ENCODE results near the gene AQR.
"Not testable (repeated sequence)": the region's sequence is repeated elsewhere in the genome, so short reads cannot be mapped to it uniquely, and the experiment has no call there.

AQR gene

DNA sequence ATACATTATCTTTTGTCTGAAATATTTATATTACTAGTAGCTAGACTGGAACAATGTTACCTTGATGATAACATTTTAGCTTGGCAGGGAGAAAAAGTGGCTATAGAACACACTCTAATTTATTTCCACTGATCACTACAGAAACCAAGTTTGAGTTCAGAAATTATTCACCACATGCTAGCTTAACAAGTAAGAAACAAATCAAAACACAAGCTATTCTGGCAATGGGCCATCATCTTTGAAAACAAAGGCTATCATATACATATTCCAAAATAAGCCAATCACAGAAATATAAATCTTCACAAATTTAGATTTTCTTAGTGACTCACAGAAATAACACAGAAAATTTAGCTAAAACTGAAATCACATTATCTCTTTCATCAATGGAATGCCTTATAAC lies 17.1 kb downstream of the AQR start:
- DNase-seq = no peak

DNA sequence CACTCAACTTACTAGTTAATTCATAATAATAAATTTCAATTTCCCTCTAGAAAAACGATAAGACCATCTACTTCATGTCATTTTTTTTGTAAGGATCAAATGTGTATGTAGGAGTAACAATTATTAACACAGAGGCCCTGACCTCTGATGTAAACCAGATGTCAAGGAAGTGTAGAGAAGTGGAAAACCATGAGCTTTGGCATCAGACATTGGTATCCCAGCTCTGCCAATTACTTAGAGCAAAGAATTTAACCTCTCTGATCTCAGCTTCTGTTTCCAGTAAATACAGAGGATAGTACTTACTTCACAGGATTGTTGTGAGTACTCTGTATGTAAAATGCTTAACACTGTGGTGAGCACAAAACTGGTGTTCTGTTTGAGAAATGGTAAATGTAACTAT lies 17.5 kb downstream of the AQR start:
- no peak for DNase-seq

DNA sequence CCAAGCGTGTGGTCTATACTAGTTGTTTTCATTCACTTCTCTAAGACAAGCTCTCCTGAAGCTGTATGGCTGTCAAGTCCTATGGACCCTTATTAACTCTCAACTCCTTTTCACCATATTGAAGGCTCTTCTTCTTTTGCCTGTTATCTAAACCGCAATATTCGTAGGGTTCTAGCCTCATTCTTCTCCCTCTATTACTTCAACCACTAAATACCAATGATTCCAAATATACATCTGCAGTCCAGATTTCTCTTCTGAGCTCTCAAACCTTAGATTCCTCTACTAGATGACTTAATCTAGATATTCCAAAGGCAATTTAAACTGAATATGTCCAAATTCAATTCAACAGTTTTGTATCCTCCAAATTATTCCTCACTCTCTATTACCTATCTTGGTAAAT lies 24.6 kb downstream of the AQR start:
- no peak for DNase-seq

DNA sequence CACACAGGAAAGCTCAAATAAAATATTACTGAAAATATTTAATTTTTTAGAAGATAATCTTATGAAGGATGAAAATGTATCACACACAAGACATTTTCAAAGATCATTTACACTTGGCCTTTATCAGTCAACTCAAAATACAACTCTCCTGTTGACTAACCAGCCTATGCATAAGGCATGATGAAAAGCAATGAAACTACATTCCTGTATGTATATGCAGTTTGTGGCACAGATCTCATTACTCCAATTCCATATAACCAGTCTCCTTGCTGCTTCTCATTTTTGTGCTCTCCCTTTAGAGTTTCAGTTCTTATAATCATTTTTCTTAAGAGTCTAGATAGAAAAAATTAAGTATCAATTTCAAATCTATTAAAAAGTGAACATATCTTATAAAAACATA lies 25.8 kb downstream of the AQR start:
- no peak for DNase-seq

DNA sequence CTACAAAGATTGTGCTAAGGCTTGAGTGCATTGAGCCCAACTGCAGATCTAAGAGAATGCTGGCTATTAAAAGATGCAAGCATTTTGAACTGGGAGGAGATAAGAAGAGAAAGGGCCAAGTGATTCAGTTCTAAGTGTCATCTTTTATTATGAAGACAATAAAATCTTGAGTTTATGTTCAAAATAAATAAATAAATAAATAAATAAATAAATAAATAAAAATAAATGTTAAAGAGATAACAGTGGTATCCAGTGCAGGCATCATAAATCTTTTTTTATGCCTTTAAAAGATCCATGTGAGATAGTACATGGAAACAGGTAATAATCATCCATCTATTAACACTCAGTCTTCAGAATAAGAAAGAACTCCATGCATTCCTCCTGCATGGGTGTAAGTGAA lies 26.3 kb downstream of the AQR start:
- not testable (repeated sequence) for DNase-seq

DNA sequence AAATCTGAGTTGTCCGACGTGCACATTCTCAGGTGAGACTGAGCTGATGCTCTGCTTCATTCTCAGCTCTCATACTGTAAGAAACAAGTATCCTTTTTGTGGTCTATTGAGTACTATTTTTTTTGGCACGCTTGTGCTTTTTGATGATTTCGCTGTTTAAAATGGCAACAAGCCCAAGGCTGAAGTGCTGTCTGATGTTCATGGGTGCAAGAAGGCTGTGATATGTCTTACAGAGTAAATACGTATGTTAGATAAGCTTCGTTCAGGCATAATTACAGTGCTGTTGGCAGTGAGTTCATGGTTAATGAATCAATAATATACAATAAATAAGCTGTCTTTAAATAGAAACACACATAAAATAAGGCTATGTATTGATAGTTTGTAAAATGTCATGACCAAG lies 27.2 kb downstream of the AQR start:
- no peak for DNase-seq

DNA sequence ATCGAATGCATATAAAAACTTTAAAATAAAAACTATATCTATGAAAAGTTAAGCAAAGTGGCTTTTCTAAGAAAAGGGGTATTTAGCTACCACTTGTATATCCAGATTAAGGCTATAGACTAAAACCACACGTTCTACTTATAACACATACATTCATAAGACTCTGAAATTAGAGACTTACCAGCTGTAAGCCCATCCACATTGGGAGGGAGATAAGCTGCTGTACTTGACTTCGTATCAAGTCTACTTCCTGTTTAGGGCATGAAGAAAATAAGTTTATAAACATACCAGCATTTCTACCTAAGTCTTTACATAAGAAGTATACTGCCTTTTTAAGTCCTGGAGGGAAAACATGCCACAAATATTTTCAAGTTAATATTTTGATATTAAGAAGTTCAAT lies 27.7 kb downstream of the AQR start:
- no peak for DNase-seq

DNA sequence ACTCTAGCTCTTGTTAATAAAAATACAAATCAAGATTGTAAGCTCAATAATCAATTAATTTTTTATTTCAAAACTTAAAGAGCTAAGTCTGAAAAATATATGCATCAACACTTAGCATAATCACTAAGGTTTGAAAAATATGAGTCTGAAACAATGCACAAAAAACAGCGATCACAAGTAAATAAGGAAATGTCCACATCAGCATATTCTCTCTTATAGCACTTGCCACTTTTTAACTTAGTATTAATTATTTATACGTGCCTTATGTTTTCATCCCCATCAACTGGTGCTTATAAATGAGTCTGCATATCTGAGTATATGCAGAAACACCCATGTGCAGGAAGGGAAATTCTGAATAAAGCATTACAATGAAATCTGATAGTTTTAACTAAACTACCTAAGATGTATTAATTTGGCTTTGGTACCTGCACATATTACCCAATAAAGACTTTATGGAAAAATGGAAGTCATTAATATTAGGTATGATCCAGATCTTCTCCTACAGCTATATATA lies 28.3 kb downstream of the AQR start:
- DNase-seq = no peak

DNA sequence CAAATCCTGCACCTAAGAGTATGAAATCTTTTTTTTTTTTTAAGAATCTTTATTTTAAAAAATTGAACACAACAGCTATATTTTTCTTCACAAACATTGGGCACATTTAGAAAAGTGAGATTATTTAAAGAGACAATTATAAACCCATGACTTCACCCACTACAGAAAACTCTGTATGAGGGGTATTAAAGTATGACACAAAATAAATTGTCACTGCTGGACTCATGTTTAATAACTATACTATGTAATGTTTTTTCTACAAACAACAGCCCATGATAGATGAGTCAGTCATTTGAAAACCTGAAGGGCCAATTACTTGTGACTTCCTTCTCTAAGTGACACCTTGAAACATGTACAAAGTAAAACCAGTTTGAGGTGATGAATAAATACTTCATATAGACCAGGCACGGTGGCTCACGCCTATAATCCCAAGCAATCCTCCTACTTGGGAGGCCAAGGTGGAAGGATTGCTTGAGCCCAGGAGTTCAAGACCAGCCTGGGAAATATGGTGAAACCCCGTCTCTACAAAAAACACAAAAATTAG lies 36.0 kb downstream of the AQR start:
- DNase-seq = no peak

DNA sequence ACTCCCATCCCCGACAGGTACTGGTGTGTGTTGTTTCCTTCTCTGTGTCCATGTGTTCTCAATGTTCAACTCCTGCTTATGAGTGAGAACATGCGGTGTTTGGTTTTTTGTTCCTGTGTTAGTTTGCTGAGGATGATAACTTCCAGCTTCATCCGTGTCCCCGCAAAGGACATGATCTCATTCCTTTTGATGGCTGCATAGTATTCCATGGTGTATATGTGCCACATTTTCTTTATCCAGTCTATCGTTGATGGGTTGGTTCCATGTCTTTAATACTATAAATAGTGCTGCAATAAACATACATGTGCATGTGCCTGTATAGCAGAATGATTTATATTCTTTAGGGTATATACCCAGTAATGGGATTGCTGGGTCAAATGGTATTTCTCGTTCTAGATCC lies 41.2 kb downstream of the AQR start:
- DNase-seq = not testable (repeated sequence)

DNA sequence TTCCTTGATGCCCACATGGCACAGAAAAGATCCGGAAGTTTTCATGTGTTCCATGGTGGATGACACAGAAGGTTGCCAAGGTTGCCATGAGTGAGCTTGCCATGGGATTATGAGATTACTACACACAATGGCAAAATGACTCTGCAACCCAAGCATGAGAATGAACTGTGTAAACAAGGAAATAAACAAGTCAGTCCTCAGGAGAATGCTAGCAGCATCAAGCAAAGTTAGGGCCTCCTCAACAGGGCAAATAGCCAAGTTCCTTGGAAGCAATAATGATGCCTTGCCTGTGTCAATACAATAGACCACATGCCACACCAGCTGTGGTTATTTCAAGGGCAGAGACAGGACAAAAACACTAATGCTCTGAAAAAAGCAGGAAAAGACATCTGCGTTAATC lies 41.8 kb downstream of the AQR start:
- no peak for DNase-seq

DNA sequence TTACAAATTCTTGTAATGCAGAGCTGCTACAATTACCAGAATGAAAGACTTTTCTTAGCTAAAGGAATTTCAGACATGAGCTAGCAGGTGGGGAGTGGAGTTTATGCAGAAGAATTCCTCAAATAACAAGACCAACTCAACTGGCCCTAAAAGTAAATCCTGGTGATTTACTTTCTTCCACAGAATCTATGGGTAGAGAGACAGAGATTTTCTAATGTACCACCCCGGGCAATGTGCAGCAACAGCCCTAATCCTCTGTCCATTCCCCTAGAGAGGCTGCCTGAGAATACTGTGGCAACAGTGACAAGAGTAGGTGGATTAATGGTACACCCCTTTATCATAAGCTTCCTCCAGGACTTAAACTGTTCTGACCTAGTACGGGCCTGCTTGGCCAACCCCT lies 55.2 kb downstream of the AQR start:
- no peak for DNase-seq

DNA sequence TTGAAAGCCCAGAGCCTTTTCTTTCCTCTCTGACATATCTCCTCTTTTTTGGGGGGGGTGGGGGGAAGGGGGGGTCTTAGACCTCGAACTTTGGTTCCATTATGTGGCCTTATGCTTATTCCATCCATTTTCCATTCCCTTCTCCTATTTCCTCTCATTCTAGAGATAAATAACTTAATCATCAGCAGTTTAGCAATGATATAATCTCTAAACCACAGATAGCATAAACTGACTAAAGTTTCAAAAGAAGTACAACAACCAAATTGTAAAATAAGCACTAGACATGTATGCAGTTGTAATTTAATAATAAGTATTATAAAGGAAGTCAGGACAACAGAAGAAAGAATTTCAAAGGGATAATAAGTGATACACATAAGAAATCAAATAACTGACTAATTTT lies 64.5 kb downstream of the AQR start:
- no peak for DNase-seq

DNA sequence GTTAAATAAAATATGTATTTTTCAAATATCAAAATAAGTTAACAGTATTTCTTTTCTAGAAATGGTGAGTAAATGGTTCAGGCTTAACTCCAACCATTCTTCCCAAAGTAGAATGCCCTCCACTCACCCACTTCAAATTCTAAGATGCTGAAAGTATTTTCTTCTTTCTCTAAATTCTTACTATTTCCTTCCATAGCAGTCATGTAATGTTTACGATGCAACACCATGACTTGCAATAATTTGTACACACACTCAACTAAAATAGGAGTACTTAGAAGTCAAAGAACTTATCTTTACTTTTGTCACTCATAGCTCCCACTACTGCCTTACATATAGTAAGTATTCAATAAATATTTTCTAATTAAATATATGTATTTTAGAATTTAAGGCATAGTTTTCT lies 65.0 kb downstream of the AQR start:
- DNase-seq = no peak

DNA sequence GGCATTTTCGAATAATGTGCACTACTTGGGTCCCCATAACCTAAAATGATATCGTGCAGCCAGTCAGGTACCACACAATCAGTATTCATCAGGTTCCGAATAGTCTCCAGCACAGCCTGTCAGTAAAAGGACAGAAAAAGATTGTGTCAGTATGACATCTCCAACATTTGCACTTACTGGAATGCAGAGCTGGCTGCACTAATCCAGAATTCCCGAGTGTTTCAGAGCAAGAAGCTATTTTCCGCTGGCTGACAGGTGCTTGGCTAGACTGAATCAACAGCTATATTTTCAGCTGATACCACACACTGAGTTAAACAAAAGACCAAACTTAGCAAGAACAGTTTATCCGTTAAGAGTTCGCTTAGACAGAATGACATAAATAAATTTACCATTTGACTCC lies 68.8 kb downstream of the AQR start:
- no peak for DNase-seq

DNA sequence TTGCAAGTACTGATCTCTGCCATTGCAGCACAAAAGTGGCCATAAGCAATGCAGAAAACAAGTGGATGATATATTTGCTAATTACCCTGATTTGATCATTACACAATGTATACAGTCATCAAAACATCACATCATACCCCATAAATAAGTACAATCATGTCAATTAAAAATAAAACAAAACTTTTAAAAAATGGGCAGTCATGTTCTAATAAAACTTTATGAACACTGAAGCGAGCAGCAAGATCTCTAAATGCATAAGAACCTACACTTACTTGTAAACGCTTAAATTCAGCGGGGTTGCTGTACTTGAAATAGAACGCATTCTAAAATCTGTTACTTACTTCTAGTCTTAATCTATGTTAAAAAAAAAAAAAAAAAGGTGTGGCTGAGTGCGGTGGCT lies 73.4 kb downstream of the AQR start:
- DNase-seq = no peak

DNA sequence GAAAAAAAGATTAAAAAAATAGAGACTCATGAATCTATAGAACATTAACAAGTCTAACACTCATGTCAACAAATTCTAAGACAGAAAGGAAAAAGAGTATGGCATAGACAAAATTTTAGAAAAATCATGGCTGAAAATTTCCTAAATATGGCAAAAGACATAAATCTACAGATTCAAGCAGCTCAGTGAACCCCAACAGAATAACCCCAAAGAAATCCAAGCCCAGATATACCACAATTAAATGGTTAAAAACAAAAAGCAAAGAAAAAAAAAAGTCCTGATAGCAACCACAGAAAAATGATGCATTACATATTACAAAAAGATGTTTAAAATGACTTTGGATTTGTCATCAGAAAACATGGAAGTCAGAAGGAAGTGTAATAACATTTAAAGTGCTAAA lies 75.6 kb downstream of the AQR start:
- no peak for DNase-seq

DNA sequence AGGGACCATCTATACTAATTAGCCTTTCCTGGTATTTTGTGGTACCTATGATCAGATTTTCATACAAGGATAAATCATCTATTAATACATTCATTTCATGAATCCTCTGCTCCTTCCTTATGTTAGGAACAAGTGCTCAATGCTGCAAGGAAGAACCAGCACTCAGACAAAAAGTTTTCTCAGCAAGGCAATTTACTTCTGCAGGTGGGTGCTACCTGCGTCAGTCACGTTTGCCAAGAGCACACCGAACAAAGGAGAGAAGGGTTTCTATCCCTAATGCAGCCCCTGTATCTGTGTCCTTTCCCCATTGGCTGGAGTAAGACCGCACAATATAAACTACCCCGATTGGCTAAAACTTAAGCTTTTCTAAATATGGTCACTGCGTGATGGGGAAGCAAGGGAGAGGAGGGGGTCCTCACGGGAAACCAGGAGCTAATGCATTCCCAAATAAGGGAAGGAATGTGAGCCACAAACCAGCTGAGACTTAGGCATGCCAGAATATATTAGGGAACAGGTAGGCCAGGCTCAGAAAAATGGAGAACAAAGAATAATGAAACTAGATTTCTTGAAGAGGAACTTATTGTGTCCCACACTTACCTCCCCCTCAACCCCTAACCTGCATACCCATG lies 76.5 kb downstream of the AQR start:
- DNase-seq = no peak

DNA sequence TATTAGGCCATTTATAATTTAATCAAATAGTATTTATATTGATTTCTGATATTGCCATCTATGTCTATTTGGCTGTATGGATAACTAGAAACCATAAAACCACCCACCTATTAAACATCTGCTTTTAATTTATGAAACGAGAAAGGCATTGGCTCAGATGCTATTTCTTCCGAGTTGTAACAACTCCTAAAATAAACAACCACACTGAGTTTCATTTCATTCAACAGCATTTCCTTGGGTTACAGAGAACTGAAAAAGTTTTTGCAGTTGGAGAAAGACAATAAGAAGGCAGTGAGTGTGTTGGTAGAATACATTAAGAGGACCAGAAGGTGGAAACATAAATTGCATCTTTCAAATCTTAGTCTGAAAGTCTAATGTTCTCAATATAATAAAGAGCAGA lies 79.1 kb downstream of the AQR start:
- DNase-seq = no peak

DNA sequence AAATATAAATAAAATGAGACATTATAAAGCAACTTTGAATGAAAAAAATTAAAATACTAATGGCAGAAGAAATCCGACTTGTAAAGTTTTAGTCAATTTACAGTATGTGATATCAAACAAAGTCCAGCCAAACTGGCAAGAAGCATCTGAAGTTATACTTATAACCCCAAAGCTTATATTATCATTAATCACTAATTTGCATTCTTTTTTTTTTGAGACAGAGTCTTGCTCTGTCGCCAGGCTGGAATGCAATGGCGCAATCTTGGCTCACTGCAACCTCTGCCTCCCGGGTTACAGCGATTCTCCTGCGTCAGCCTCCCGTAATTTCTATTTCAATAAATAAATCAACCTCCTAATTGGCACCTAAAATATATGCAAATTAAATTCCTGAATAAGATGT lies 80.1 kb downstream of the AQR start:
- no peak for DNase-seq

DNA sequence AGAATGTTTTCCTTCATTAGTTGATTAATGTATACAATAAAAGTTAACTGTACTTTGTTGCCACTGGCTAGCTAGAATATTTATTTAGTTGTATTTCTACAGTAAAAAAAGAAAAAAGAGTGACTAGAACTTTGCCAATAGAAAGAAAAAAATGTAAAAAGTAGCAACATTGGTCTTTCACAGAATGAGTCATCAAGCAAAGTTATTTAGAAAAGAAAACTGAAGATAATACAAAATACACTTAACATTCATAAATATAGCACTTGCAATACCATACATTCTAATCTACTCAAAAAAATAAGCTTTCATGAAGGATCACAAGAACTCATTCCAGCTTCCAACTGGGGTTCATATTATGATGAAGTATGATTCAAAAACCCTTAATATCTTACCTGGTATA lies 83.4 kb downstream of the AQR start:
- no peak for DNase-seq

DNA sequence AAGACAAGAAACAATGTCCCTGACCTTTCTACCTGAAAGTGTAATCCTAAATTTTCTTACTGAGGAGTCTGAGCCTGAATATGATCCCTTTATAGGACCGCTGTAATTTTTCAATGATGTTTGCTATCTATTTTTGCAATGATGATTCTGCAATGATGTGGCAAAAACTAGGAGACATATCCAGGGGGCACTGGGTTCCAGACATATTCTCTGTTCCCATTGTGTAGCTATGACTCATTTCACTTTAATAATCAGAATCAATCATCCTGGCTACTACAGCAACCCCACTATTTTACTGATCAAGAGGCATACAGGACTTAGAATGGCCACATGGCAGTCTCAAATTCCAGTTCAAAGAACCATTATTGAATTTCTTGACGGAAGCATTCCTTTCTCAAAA lies 85.9 kb downstream of the AQR start:
- DNase-seq = no peak

DNA sequence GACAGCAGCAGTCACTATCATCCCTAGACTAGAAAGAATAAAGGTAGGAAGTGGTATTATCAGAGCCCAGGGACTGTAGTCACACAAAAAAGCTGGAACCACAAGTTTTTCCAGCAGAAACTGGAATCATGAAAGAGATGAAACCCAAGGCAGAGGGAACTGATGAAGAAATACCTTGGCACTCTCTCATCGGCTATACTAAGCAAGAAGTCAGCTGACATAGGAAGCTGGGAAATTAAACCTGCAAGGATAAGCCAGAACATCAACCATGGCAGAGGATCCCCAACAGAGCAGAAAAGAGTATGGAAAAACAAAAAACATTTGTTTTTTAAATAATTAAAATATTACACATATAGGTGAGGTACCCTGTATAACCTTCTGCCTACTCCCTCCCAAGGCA lies 86.5 kb downstream of the AQR start:
- no peak for DNase-seq

DNA sequence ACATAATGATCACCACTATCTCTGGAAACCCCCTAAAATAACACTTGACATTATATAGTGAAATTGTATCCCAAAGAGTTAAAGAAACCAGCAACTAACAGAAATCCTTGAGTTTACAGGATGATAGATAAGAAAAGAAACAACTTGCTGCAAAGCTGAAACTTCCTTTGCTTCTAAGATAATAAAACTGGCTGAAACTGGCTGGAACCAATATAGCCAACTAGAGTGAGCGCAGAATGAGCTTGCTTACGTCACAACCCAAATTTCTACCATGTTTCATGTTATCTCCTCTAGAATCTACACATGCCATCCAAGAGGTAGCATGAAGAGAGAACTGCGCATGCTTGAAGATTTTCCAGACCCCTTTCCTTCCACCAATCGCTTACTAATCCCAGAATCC lies 90.4 kb downstream of the AQR start:
- DNase-seq = no peak

DNA sequence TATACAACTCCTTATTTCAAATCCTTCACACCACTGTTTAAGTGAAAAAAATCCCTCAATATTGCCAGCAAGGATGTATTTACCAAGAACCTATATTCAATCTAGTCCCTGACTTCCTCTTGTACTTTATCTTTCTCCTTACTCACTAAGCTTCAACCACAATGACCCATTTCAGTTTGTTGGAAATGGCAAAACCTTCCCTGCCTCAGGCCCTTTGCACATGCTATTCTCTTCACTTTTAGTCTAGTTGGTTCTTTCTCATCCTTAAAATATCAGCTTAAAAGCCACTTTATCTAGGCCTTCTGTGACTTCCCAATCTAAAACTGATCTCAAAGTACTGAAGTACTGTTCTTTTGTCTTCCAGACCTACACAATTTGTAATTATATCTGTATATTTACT lies 92.9 kb downstream of the AQR start:
- no peak for DNase-seq

DNA sequence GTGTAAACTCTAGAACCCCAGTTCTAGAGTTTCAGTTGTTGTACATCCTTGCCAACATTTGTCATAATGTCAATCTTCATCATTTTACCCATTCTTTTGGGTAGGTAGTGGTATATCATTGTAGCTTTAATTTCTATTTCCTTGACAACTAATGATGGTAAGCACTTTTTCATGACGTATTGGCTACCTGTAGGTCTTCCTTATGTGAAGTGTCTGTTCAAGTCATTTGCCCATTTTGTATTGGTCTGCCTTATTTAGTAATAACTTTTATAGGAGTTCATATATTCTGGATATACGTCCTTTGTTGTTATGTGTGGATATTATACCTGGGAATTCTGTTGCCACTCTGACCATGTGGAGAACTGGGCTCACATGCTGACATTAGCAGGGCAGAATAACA lies 100.4 kb downstream of the AQR start:
- DNase-seq = no peak

Data from DMS 273 treated with DMSO at 0.1 percent for 48 hours (cell line).